HT-29 (cell line): ENCODE measurements around the gene TEX53. TPM values are rescaled to one million over a fixed set of nuclear protein-coding genes. Genes with fewer than 3 reads are reported as not detected.

Experiments used
- DNase-seq: peaks from one replicate; pipeline ENCODE4 v3.0.0-alpha.2; 2015; ENCODE audit warnings: low spot score
- total RNA-seq: library from RNA; depleted of rRNA; stranded (reverse); fragments of >200 nt; shearing (Covaris generic); gene quantifications from 2 replicates; pipeline ENCODE4 v1.2.3, GENCODE V29; 2014

The TEX53 gene
- total RNA-seq, 1 experiment from 2014 or later: not detected

- no peak for DNase-seq
These were observed 15.6 kb downstream of the TEX53 start for GRCh38 chr9:114641967-114642366.

- no peak for DNase-seq
These were observed 19.2 kb downstream of the TEX53 start for GRCh38 chr9:114638404-114638803.

GRCh38 chr9:114634387-114634786, 23.2 kb downstream of the TEX53 start:
- DNase-seq: no peak

DNA sequence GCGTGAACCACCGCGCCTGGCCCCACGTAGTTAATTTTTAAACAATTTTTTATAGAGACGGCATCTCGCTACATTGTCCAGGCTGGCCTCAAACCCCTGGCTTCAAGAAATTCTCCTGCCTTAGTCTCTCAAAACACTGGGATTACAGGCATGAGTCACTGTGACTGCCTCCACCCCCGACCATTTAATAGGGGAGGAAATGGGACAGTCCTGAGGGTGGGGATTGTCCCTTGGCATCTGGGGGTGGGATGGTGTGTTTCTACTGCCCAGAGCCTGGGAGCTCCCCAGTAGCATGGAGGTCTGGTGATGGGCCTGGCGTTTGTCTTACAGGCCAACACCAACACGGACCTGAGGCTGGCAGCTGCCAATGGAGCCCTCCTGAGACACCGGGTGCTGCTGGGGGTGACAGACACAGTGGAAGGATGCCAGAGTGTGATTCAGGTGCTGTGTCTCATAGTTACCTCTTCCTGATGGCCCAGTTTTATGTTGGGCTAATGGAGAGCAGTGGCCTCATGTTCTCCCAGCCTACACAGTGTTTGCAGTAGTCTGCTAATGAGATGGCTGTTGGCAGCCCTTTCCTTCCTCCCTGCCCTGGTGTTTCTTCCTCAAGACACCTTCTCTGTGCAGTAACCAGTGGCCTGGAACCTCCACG, 24.0 kb downstream of the TEX53 start:
- DNase-seq: no peak

DNA sequence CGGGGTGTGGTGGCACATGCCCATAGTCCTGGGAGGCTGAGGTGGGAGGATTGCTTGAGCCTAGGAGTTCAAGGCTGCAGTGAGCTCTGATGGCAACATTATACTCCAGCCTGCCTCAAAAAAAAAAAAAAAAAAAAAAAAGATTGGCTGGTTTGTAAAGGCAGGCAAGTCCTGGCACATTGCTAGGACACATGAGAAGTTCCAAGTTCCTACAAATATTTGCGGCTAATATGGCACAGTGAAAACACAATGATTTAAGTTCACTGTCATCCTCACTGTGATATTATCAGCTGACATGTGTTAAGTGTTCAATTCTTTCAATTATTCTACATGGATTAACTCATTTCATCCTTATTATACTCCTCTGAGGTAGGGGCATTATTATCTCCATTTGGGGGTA, 26.4 kb downstream of the TEX53 start:
- no peak for DNase-seq

DNA sequence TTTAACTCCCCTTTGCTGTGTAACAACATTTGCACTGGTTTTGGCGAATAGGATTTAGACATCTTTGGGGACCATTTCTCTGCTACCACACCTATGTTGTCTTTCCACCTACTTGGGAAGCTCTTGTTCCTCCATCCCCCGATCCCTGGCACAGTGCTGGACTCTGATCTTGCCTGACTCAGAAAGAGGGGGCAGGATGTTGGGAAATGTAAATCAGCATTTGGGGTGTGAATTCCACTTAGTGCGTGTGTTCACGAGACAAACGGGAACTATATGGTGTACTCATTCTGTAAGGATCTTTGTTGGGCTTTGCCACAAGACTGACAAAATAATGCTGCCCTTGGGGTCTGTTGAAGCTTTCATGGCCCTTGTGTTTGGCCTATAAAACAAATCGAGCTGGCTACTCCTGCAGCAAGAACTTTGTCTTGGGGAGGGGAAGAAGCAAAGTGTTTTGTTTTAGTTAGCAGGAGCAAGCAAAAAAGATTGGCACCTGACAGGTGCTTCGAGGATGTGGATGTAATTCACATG, 28.0 kb downstream of the TEX53 start:
- no peak for DNase-seq

DNA sequence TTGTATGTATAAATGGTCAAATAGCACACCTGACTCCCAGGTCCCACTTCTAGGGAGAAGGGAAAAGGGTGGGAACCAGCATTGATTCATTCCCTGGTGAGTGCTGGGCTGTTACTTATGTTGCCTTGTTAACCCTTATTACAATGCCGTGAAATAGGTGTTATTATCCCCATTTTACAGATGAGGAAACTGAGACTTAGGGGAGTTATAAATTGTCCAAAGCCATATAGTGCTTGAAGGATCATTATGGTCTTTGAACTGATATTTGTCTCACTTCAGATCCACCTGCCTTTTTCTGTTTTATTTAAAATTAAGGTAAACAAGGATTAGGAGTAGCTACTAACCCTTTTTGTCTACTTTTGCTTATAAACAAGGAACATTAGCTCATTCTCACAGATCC, 30.1 kb downstream of the TEX53 start:
- DNase-seq: no peak

GRCh38 chr9:114626415-114627020, 31.1 kb downstream of the TEX53 start:
- no peak for DNase-seq

GRCh38 chr9:114624677-114625076, 32.9 kb downstream of the TEX53 start:
- no peak for DNase-seq

DNA sequence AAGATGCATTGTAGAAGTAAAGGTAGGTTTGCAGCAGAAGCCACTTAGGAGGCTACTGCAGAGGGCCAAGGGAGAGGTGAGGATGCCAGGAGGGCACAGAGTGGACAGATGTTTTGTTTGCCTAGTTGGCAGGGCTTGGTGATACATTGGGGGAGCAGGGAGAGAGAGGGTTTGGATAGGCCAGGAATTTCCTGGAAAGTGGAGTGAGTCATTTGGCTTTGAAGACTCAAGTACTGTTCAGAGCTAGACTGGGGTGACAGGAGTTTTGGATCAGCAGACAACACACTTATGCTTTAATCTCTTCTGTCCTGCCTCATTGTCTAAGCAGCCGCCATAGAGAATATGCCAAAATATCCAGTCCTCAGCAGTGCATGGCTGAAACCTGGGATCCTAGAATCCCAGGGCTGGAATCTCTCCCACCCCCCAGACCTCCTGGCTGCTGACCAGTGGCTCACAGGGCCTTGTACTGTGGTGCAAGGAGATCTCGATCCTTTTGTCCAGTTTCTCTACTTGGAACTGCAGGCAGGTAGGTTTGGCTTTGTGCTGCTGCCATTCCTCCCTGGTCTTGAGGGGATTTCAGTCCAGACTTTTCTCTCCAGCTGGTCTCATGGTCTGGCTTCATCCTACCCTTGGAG, 35.5 kb downstream of the TEX53 start:
- DNase-seq: no peak

DNA sequence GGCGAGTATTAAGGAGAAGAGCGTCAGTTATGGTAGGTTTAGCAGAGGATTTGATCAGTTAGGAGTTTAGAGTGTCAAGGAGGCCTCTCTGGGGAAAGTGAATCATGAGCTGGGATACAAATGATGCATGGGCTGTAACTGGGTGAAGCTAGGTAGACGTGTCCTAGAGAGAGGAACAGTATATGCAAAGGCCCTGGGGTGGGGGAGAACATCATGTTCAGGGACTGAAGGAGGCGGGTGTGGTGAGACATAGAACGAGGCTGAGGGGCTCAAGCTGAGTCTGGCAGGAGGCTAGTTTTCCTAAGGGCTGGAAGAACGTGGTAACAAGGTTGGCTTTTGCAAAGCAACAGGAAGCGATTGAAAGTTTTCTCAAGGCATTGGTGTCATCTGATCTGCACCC, 36.0 kb downstream of the TEX53 start:
- DNase-seq: no peak

- no peak for DNase-seq
These were observed 38.3 kb downstream of the TEX53 start for GRCh38 chr9:114619191-114619761.

GRCh38 chr9:114616684-114617520, 40.7 kb downstream of the TEX53 start:
- DNase-seq: no peak

GRCh38 chr9:114614373-114614772, 43.2 kb downstream of the TEX53 start:
- no peak for DNase-seq

GRCh38 chr9:114613919-114614318, 43.7 kb downstream of the TEX53 start:
- DNase-seq: no peak

- DNase-seq: no peak
These were observed 44.5 kb downstream of the TEX53 start for GRCh38 chr9:114613087-114613486.

GRCh38 chr9:114612272-114612923, 45.2 kb downstream of the TEX53 start:
- no peak for DNase-seq

- peak; percentile 46 for DNase-seq
These were observed 45.9 kb downstream of the TEX53 start for GRCh38 chr9:114611516-114612271.

DNA sequence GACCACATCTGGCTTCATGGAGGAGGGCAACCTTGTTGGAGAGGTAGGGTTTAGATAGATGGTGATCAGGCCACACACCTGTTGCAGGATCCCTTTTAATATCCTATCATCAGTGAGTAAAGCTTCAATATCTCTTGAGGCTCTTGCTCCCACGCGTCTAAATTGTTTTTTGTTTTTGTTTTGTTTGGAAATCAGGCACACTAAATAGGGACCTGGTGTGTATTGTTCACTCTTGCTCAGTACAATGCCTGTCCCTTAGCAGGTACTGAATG, 49.1 kb downstream of the TEX53 start:
- DNase-seq: no peak

- DNase-seq: no peak
These were observed 49.7 kb downstream of the TEX53 start for GRCh38 chr9:114607671-114608524.
